Camera-type eye (tissue), 1 donor: Measurements from ENCODE around the gene HBG1. TPM values are rescaled to one million over a fixed set of nuclear protein-coding genes. Genes with fewer than 3 reads are reported as not detected.

Experiments used
- total RNA-seq: library from RNA; depleted of rRNA; stranded (reverse); fragments of >200 nt; gene quantifications from one replicate; pipeline ENCODE4 v1.2.3, GENCODE V29; 2014

HBG1 gene
- total RNA-seq, result 6.3 TPM

GRCh38 chr11:5249807-5250396, at the start of gene HBG1:
TSS of gene HBG1 (minus strand) at chr11:5249857. CDS start at chr11:5249804, 53 bp downstream.

GRCh38 chr11:5269715-5270147, 20.1 kb upstream of the HBG1 start, which contains the start of gene HBE1:
TSS of gene HBE1 (minus strand) at chr11:5269945. CDS start at chr11:5269890, 55 bp downstream.

GRCh38 chr11:5254646-5255413, 5.2 kb upstream of the HBG1 start, which contains the start of gene HBG2:
TSS of gene HBG2 (minus strand) at chr11:5254781. CDS start at chr11:5254728, 53 bp downstream.

GRCh38 chr11:5234381-5234834, 15.2 kb downstream of the HBG1 start, which contains the start of gene HBD:
TSS of gene HBD (minus strand) at chr11:5234483. CDS start at chr11:5234433, 50 bp downstream.

GRCh38 chr11:5226732-5227310, 22.8 kb downstream of the HBG1 start, which contains the start of gene HBB:
TSS of gene HBB (minus strand) at chr11:5227071. CDS start at chr11:5227021, 50 bp downstream.

GRCh38 chr11:5200582-5200981, 49.1 kb downstream of the HBG1 start, which contains the start of gene OR51V1:
TSS of gene OR51V1 (minus strand) at chr11:5200682. CDS start at chr11:5200682, 0 bp downstream.

Other genes starting within 250 kb of the HBG1 start
- gene OR52J3, start 203.3 kb downstream of the HBG1 start, total RNA-seq, result not detected
- not detected for gene OR52E2, start 190.2 kb downstream of the HBG1 start, total RNA-seq
- 0.60 TPM for gene OR52E1, start 180.3 kb downstream of the HBG1 start, total RNA-seq
- not detected for gene OR52A5, start 111.5 kb downstream of the HBG1 start, total RNA-seq
- gene OR52A1, start 95.1 kb downstream of the HBG1 start, total RNA-seq, result not detected
- not detected for gene OR51V1, start 49.2 kb downstream of the HBG1 start, total RNA-seq
- gene HBB, start 22.8 kb downstream of the HBG1 start, total RNA-seq, result 165 TPM
- gene HBD, start 15.4 kb downstream of the HBG1 start, total RNA-seq, result not detected
- 1,428 TPM for gene HBG2, start 4.9 kb upstream of the HBG1 start, total RNA-seq
- gene HBE1, start 20.1 kb upstream of the HBG1 start, total RNA-seq, result 1.5 TPM
- gene OR51B4, start 52.1 kb upstream of the HBG1 start, total RNA-seq, result not detected
- 0.44 TPM for gene OR51B2, start 74.4 kb upstream of the HBG1 start, total RNA-seq
- gene OR51B5, start 93.7 kb upstream of the HBG1 start, total RNA-seq, result 0.99 TPM
- not detected for gene OR51B6, start 101.7 kb upstream of the HBG1 start, total RNA-seq
- not detected for gene OR51M1, start 134.0 kb upstream of the HBG1 start, total RNA-seq
- gene OR51Q1, start 172.3 kb upstream of the HBG1 start, total RNA-seq, result not detected
- gene OR51I1, start 191.7 kb upstream of the HBG1 start, total RNA-seq, result not detected
- not detected for gene OR51I2, start 199.5 kb upstream of the HBG1 start, total RNA-seq
- not detected for gene OR52D1, start 238.8 kb upstream of the HBG1 start, total RNA-seq